Ovary (tissue), 9 donors: Measurements from ENCODE around the gene STARD9. TPM values are rescaled to one million over a fixed set of nuclear protein-coding genes. Genes with fewer than 3 reads are reported as not detected.

Experiments
- DNase-seq, 5 donors: peaks; one replicate each; pipeline ENCODE4 v3.0.0-alpha.2; 2019 to 2020
- H3K27ac ChIP-seq, 2 donors: fragments of 200-600 bp; one replicate each; pipeline versions ENCODE4 v1.5.1 to v1.8.0; 2019 to 2022
- H3K27me3 ChIP-seq: fragments of 200-600 bp; one replicate; pipeline ENCODE4 v1.8.0; 2022
- H3K36me3 ChIP-seq: fragments of 200-600 bp; sonication (generic); one replicate; pipeline ENCODE4 v1.5.1; 2019
- H3K4me1 ChIP-seq: one replicate; pipeline ENCODE4 v1.8.1; 2013; ENCODE audit warnings: mild to moderate bottlenecking, moderate library complexity; ENCODE audit not compliant: insufficient read depth
- H3K4me3 ChIP-seq: fragments of 200-600 bp; sonication (generic); one replicate; pipeline ENCODE4 v1.5.1; 2017
- H3K9me3 ChIP-seq, 2 donors: fragments of 200-600 bp in 1 of 2; sonication (generic) in 1 of 2; one replicate each; pipeline versions ENCODE4 v1.5.1 to v1.8.1; 2013 to 2019; ENCODE audit warnings: mild to moderate bottlenecking in 1 of 2, moderate library complexity in 1 of 2
- CTCF ChIP-seq, 3 donors: fragments of 450-650 bp in 2 of 3; fragments of 200-600 bp in 1 of 3; IDR thresholded peaks; one replicate each; pipeline versions ENCODE4 v1.5.1 to v1.8.0; 2016 to 2022; ENCODE audit warnings: antibody characterized with exemption in 3 of 3, mild to moderate bottlenecking in 1 of 3
- EP300 ChIP-seq: sonication (generic); formaldehyde crosslinking; IDR thresholded peaks from one replicate; pipeline ENCODE4 v1.6.1; 2017; ENCODE audit warnings: antibody characterized with exemption
- POLR2A ChIP-seq: fragments of 450-650 bp; IDR thresholded peaks from one replicate; pipeline ENCODE4 v1.6.1; 2017; ENCODE audit warnings: antibody characterized with exemption, mild to moderate bottlenecking, moderate library complexity
- WGBS, 3 donors: extraction: QIAGEN DNeasy Blood & Tissue Kit in 1 of 3; methylation state at CpG; one replicate each; pipeline versions ENCODE4 v1.1.5 to v1.1.7; 2013 to 2017; 5-methylcytosine and 5-hydroxymethylcytosine counted together
- intact Hi-C, 4 donors: fragments of 100-400 bp; cut with DNase I; formaldehyde crosslinking; loops; one replicate each; pipeline versions ENCODE4 v1.11.0 to v1.15.1; 2022 to 2023
- polyA plus RNA-seq, 2 donors: library from polyadenylated mRNA; stranded (reverse); fragments of 200-250 nt in 1 of 2; fragments of 350-450 nt in 1 of 2; fragmentation: Illumina TruSeq in 1 of 2; extraction: RNeasy Lipid Tissue Mini Kit (QIAGEN cat#74804) in 1 of 2; gene quantifications; one replicate each; pipeline ENCODE4 v1.2.3, GENCODE V29; 2013 to 2014
- total RNA-seq, 7 donors: library from RNA; depleted of rRNA in 2 of 7; stranded (reverse); fragments of >200 nt in 2 of 7; fragmentation: NEBNext Ultra II Directional in 3 of 7; extraction: Animal tissue kit (Norgen Biotek cat#: 25700) in 3 of 7; gene quantifications; one replicate each; pipeline versions ENCODE4 v1.1.0 to v1.2.4, GENCODE V29; 2016 to 2023
- donor health status: DM: no; HTN: no; CAD: no; lungs with moderate emphysema.
- donor health status: DM: no; HTN: no; CAD: no.
- donor health status: Bipolar disorder and iron deficiency.
- donor health status: DM: yes; HTN: yes; CAD: no.
- donor health status: DM: no; HTN: no; CAD: no.
- donor health status: DM: yes; HTN: yes; CAD: no.

Gene STARD9
- total and polyA plus RNA-seq, 9 donors = 11.3 to 40.3 (median 29.4) TPM

- Histone ChIP-seq H3K4me1 (no peaks in the 10 kb centered on the region), H3K27me3 (no peaks in the 10 kb centered on the region), H3K27ac (no peak overlapping the region), H3K36me3 (no peaks in the 10 kb centered on the region), H3K4me3 (no peak overlapping the region), H3K9me3 (no peaks in the 10 kb centered on the region)
- DNase-seq = no peak
- intact Hi-C loops = no loop called here
- 78 to 80% (median 79%) methylated on average over 4 of the region's 4 CpGs for WGBS, 3 donors
- TF ChIP-seq CTCF (IDR thresholded peaks at IDR 0.05) (no peak), POLR2A (no peak), EP300 (no peak)
These were observed 147.7 kb downstream of the STARD9 start for GRCh38 chr15:42723068-42723467.

- Histone ChIP-seq H3K4me1 (no peaks in the 10 kb centered on the region), H3K27ac (no peak overlapping the region), H3K27me3 (no peaks in the 10 kb centered on the region), H3K36me3 (no peaks in the 10 kb centered on the region), H3K4me3 (no peak overlapping the region), H3K9me3 (no peaks in the 10 kb centered on the region)
- DNase-seq = no peak
- TF ChIP-seq CTCF (IDR thresholded peaks at IDR 0.05) (no peak), EP300 (no peak), POLR2A (no peak)
- 78 to 81% (median 80%) methylated on average over 6 of the region's 6 CpGs for WGBS, 3 donors
- intact Hi-C loops = no loop called here
These were observed 148.9 kb downstream of the STARD9 start for GRCh38 chr15:42724276-42724675.

- H3K27me3 ChIP-seq = no peaks in the 10 kb centered on the region
- H3K4me3 ChIP-seq = no peak overlapping the region
- H3K9me3 ChIP-seq = no peaks in the 10 kb centered on the region
- no peak for TF ChIP-seq EP300
- no peak for TF ChIP-seq POLR2A
- TF ChIP-seq CTCF (IDR thresholded peaks at IDR 0.05) = no peak
- no peak overlapping the region for H3K27ac ChIP-seq
- intact Hi-C loops = no loop called here
- no peaks in the 10 kb centered on the region for H3K4me1 ChIP-seq
- WGBS, 3 donors = 80 to 86% (median 85%) methylated on average over 12 of the region's 12 CpGs
- H3K36me3 ChIP-seq = no peaks in the 10 kb centered on the region
- DNase-seq = no peak
These were observed 150.0 kb downstream of the STARD9 start for GRCh38 chr15:42725331-42725903.

- DNase-seq = no peak
- intact Hi-C loops = no loop called here
- Histone ChIP-seq H3K27me3 (no peaks in the 10 kb centered on the region), H3K4me3 (no peak overlapping the region), H3K9me3 (no peaks in the 10 kb centered on the region), H3K27ac (no peak overlapping the region), H3K4me1 (no peaks in the 10 kb centered on the region), H3K36me3 (no peaks in the 10 kb centered on the region)
- WGBS, 3 donors = 73 to 84% (median 73%) methylated on average over 10 to 11 of the region's 11 CpGs
- no peak for TF ChIP-seq POLR2A
- no peak for TF ChIP-seq CTCF (IDR thresholded peaks at IDR 0.05)
- no peak for TF ChIP-seq EP300
These were observed 150.7 kb downstream of the STARD9 start for GRCh38 chr15:42726114-42726513.
